ENCODE measurements around the gene C2orf92.

The C2orf92 gene

GRCh38 chr2:97724073-97724410 is 54.5 kb downstream of the C2orf92 start:
- peaks cover 11% of the 10 kb centered on the region for H3K27me3 ChIP-seq (ENCODE audit: insufficient read depth, poor library complexity, severe bottlenecking)
- H3K4me1 ChIP-seq (ENCODE audit: insufficient read depth, poor library complexity, severe bottlenecking) = peaks cover 4% of the 10 kb centered on the region
- no peak for TF ChIP-seq CTCF (IDR thresholded peaks at IDR 0.05; ENCODE audit: poor library complexity, severe bottlenecking)
- H3K4me3 ChIP-seq (ENCODE audit: severe bottlenecking) = no peak overlapping the region
- no peaks in the 10 kb centered on the region for H3K9me3 ChIP-seq (ENCODE audit: severe bottlenecking)
- H3K36me3 ChIP-seq (ENCODE audit: low read depth) = no peaks in the 10 kb centered on the region
- no peak for DNase-seq (ENCODE audit: low spot score)
- no peak for ATAC-seq (ENCODE audit: low read depth)
- H3K27ac ChIP-seq (ENCODE audit: poor library complexity, severe bottlenecking) = no peak overlapping the region

- H3K27me3 ChIP-seq (ENCODE audit: insufficient read depth, poor library complexity, severe bottlenecking) = peaks cover 11% of the 10 kb centered on the region
- H3K36me3 ChIP-seq (ENCODE audit: low read depth) = no peaks in the 10 kb centered on the region
- TF ChIP-seq CTCF (IDR thresholded peaks at IDR 0.05; ENCODE audit: poor library complexity, severe bottlenecking) = no peak
- DNase-seq (ENCODE audit: low spot score) = peak; percentile 34
- no peak overlapping the region for H3K27ac ChIP-seq (ENCODE audit: poor library complexity, severe bottlenecking)
- no peak overlapping the region for H3K4me3 ChIP-seq (ENCODE audit: severe bottlenecking)
- H3K4me1 ChIP-seq (ENCODE audit: insufficient read depth, poor library complexity, severe bottlenecking) = peaks cover 4% of the 10 kb centered on the region
- ATAC-seq (ENCODE audit: low read depth) = no peak
- no peaks in the 10 kb centered on the region for H3K9me3 ChIP-seq (ENCODE audit: severe bottlenecking)
These were observed 55.0 kb downstream of the C2orf92 start for GRCh38 chr2:97724501-97724900.

GRCh38 chr2:97724946-97725688 is 55.6 kb downstream of the C2orf92 start:
- Histone ChIP-seq H3K4me1 (ENCODE audit: insufficient read depth, poor library complexity, severe bottlenecking) (peaks cover 4% of the 10 kb centered on the region), H3K4me3 (ENCODE audit: severe bottlenecking) (no peak overlapping the region), H3K27me3 (ENCODE audit: insufficient read depth, poor library complexity, severe bottlenecking) (peaks cover 11% of the 10 kb centered on the region), H3K9me3 (ENCODE audit: severe bottlenecking) (peaks cover 4% of the 10 kb centered on the region), H3K36me3 (ENCODE audit: low read depth) (no peaks in the 10 kb centered on the region), H3K27ac (ENCODE audit: poor library complexity, severe bottlenecking) (no peak overlapping the region)
- DNase-seq (ENCODE audit: low spot score) (peak; percentile 41), ATAC-seq (ENCODE audit: low read depth) (no peak)
- no peak for TF ChIP-seq CTCF (IDR thresholded peaks at IDR 0.05; ENCODE audit: poor library complexity, severe bottlenecking)

GRCh38 chr2:97726261-97727064 is 57.0 kb downstream of the C2orf92 start:
- Histone ChIP-seq H3K36me3 (ENCODE audit: low read depth) (no peaks in the 10 kb centered on the region), H3K4me3 (ENCODE audit: severe bottlenecking) (no peak overlapping the region), H3K9me3 (ENCODE audit: severe bottlenecking) (peaks cover 6% of the 10 kb centered on the region), H3K27ac (ENCODE audit: poor library complexity, severe bottlenecking) (no peak overlapping the region), H3K27me3 (ENCODE audit: insufficient read depth, poor library complexity, severe bottlenecking) (peaks cover 11% of the 10 kb centered on the region), H3K4me1 (ENCODE audit: insufficient read depth, poor library complexity, severe bottlenecking) (peaks cover 4% of the 10 kb centered on the region)
- DNase-seq (ENCODE audit: low spot score) (peak; percentile 17), ATAC-seq (ENCODE audit: low read depth) (no peak)
- TF ChIP-seq CTCF (IDR thresholded peaks at IDR 0.05; ENCODE audit: poor library complexity, severe bottlenecking) = no peak
